Brain microvascular endothelial cell (primary cell): ENCODE measurements around the gene SNX17.

Experiments
- DNase-seq: peaks from one replicate; pipeline ENCODE4 v3.0.0-alpha.2; 2020
- H3K27ac ChIP-seq: fragments of 250-450 bp; sonication (Bioruptor Pico); 2 replicates; pipeline ENCODE4 v1.5.1; 2020; ENCODE audit warnings: mild to moderate bottlenecking, moderate library complexity
- H3K27me3 ChIP-seq: fragments of 250-450 bp; sonication (Bioruptor Pico); replicated peaks from 2 replicates; pipeline ENCODE4 v1.5.1; 2020; ENCODE audit warnings: mild to moderate bottlenecking
- H3K36me3 ChIP-seq: fragments of 250-450 bp; sonication (Bioruptor Pico); replicated peaks from 2 replicates; pipeline ENCODE4 v1.5.1; 2020; ENCODE audit warnings: mild to moderate bottlenecking
- H3K4me3 ChIP-seq: 2 replicates; pipeline ENCODE4 v1.5.1; 2011; ENCODE audit warnings: low read depth, mild to moderate bottlenecking, control low read depth, low read length, moderate library complexity
- in situ Hi-C: cut with HindIII; loops from 2 replicates; pipeline ENCODE4 v1.10.0; 2017; ENCODE audit warnings: low sequenced_read_pairs, low pct_ligation_motif_present
- TF ChIP-seq, protein P1 (sequence below): IDR thresholded peaks from 2 replicates; pipeline ENCODE4 v1.5.1; 2011; ENCODE audit warnings: low read depth, mild to moderate bottlenecking, moderate library complexity, low read length, control low read depth, inconsistent platforms; ENCODE audit errors: missing control alignments

Gene SNX17

GRCh38 chr2:27408601-27409320 lies 38.3 kb downstream of the SNX17 start:
- DNase-seq: no peak
- in situ Hi-C loops: no loop called here
- Histone ChIP-seq H3K36me3 (peaks cover 5% of the 10 kb centered on the region), H3K4me3 (peak overlapping the region; percentile 87), H3K27ac (peak overlapping the region; percentile 21), H3K27me3 (no peaks in the 10 kb centered on the region)
- TF ChIP-seq, protein P1, sequence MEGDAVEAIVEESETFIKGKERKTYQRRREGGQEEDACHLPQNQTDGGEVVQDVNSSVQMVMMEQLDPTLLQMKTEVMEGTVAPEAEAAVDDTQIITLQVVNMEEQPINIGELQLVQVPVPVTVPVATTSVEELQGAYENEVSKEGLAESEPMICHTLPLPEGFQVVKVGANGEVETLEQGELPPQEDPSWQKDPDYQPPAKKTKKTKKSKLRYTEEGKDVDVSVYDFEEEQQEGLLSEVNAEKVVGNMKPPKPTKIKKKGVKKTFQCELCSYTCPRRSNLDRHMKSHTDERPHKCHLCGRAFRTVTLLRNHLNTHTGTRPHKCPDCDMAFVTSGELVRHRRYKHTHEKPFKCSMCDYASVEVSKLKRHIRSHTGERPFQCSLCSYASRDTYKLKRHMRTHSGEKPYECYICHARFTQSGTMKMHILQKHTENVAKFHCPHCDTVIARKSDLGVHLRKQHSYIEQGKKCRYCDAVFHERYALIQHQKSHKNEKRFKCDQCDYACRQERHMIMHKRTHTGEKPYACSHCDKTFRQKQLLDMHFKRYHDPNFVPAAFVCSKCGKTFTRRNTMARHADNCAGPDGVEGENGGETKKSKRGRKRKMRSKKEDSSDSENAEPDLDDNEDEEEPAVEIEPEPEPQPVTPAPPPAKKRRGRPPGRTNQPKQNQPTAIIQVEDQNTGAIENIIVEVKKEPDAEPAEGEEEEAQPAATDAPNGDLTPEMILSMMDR: no peak

GRCh38 chr2:27409321-27410073 lies 39.1 kb downstream of the SNX17 start, which contains the start of gene PPM1G:
Gene PPM1G (minus strand): TSS chr2:27409591. CDS start chr2:27409422, 169 bp downstream.
- peaks cover 5% of the 10 kb centered on the region for H3K36me3 ChIP-seq
- peak within 1 kb of the TSS; percentile 87 for H3K4me3 ChIP-seq
- TF ChIP-seq, protein P1: no peak
- DNase-seq: peak; percentile 85
- H3K27me3 ChIP-seq: no peaks in the 10 kb centered on the region
- in situ Hi-C loops: no loop called here
- peak within 1 kb of the TSS; percentile 31 for H3K27ac ChIP-seq

DNA sequence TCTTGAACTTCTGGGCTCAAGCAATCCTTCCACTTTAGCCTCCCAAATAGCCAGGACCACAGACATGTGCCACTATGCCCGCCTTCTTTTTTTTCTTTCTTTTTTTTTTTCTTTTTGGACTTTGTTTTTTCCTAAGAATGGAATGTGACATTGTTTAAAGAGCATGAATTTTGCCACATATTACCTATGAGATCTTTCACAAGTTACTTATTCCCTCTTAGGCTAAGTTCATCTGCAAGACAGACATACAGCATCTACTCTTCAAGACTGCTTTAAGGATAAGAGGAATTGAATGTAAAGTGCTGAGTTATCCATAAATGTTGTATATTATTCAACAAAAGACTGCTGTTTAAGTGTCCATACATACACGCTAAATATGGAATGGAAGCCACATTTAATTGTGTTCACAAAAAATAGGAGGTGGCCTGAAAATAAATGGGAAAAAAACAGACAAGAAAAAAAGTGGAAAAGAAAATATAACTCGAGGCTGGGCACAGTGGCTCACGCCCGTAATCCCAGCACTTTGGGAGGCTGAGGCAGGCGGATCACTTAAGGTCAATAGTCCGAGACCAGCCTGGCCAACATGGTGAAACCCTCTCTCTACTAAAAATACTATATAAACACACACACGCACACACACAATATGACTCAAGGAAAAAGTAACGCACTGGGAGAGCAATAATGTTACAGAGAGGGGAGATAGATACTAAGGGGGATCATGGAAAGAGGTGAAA lies 42.2 kb downstream of the SNX17 start:
- TF ChIP-seq, protein P1: no peak
- Histone ChIP-seq H3K4me3 (no peak overlapping the region), H3K27me3 (no peaks in the 10 kb centered on the region), H3K36me3 (no peaks in the 10 kb centered on the region), H3K27ac (no peak overlapping the region)
- in situ Hi-C loops: no loop called here
- DNase-seq: no peak

GRCh38 chr2:27416151-27416550 lies 45.7 kb downstream of the SNX17 start:
- DNase-seq: no peak
- in situ Hi-C loops: no loop called here
- Histone ChIP-seq H3K27me3 (no peaks in the 10 kb centered on the region), H3K4me3 (no peak overlapping the region), H3K27ac (no peak overlapping the region), H3K36me3 (no peaks in the 10 kb centered on the region)
- TF ChIP-seq, protein P1: no peak

DNA sequence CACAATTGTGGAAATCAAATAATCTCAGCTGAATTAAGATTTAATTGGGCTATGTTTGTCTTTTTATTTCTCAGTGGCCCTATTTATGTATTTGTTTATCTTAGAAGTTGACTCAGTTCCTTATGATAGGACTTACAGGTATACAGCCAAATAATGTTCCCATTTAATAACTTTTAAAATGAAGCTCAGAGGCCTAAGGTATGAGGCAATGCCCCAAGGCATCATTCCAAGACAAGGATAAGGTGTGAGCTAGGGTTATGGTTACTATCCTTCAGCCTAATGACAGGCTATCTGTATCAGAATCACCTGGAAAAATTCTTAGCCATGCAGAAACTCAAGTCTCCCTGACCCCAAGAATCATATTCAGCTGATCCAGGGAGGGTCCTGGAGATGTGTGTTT lies 50.6 kb downstream of the SNX17 start:
- Histone ChIP-seq H3K4me3 (no peak overlapping the region), H3K36me3 (no peaks in the 10 kb centered on the region), H3K27ac (no peak overlapping the region), H3K27me3 (no peaks in the 10 kb centered on the region)
- TF ChIP-seq, protein P1: no peak
- in situ Hi-C loops: no loop called here
- no peak for DNase-seq
